ENCODE results near the gene NDUFS1. TPM values are rescaled to one million over a fixed set of nuclear protein-coding genes. Genes with fewer than 3 reads are reported as not detected.
"Not testable (repeated sequence)": the region's sequence is repeated elsewhere in the genome, so short reads cannot be mapped to it uniquely, and the experiment has no call there.

Gene NDUFS1
- total RNA-seq (10 to 100 TPM; 29.6 to 75.7 (median 58.3) TPM), polyA plus RNA-seq (10 to 100 TPM; 17.3 to 86.7 TPM)
- long read RNA-seq, donor 1, full-length matches to known transcripts: 45 of 61 reads
- long read RNA-seq, donor 1, partial matches to known transcripts: 8 of 61 reads
- long read RNA-seq, donor 1, other reads (novel, unspliced or antisense): 8 of 61 reads
- long read RNA-seq, donor 2, full-length matches to known transcripts: 17 of 2,317 reads
- long read RNA-seq, donor 2, partial matches to known transcripts: 2,028 of 2,317 reads
- long read RNA-seq, donor 2, other reads (novel, unspliced or antisense): 272 of 2,317 reads
- long read RNA-seq, donor 3, full-length matches to known transcripts: 24 of 31 reads
- long read RNA-seq, donor 3, partial matches to known transcripts: 5 of 31 reads
- long read RNA-seq, donor 3, other reads (novel, unspliced or antisense): 2 of 31 reads

- 0 to 1% (median 1%) methylated on average over 64 of the region's 64 CpGs for WGBS, 3 donors
- Histone ChIP-seq H3K27ac (peak within 1 kb of the TSS; percentile 77 to 83), H3K9me3 (no peaks in the 10 kb centered on the region), H3K36me3 (no peaks in the 10 kb centered on the region), H3K4me3 (peak within 1 kb of the TSS; percentile 90), H3K4me1 (ENCODE audit: insufficient read depth) (peaks cover 10% of the 10 kb centered on the region), H3K27me3 (no peaks in the 10 kb centered on the region)
- DNase-seq: peak; percentile 95 to 97 (median 96)
- intact Hi-C loops (cut with DNase I): no loop called here
- TF ChIP-seq EP300 (IDR thresholded peaks at IDR 0.05) (peak; percentile 75), POLR2A (IDR thresholded peaks at IDR 0.05) (peak; percentile 53), CTCF (IDR thresholded peaks at IDR 0.05) (no peak)
Observed at GRCh38 chr2:206159346-206160124, at the start of gene NDUFS1, which contains the start of gene EEF1B2. Gene NDUFS1 (minus strand): TSS chr2:206159444. CDS start chr2:206153678, 5,766 bp downstream. Gene EEF1B2 (plus strand): TSS chr2:206159895. CDS start chr2:206159980, 85 bp downstream.

GRCh38 chr2:206208900-206209299, 49.7 kb upstream of the NDUFS1 start:
- no peaks in the 10 kb centered on the region for H3K27me3 ChIP-seq
- DNase-seq: no peak
- no peaks in the 10 kb centered on the region for H3K36me3 ChIP-seq
- TF ChIP-seq CTCF (IDR thresholded peaks at IDR 0.05): no peak
- no peak for TF ChIP-seq EP300 (IDR thresholded peaks at IDR 0.05)
- TF ChIP-seq POLR2A (IDR thresholded peaks at IDR 0.05): no peak
- no peak overlapping the region for H3K27ac ChIP-seq
- intact Hi-C loops (cut with DNase I): no loop called here
- H3K4me1 ChIP-seq (ENCODE audit: insufficient read depth): peaks cover 2% of the 10 kb centered on the region
- H3K9me3 ChIP-seq: no peaks in the 10 kb centered on the region
- WGBS, 3 donors: 76 to 81% (median 80%) methylated on average over 7 of the region's 7 CpGs
- H3K4me3 ChIP-seq: no peak overlapping the region

- H3K36me3 ChIP-seq; H3K4me1 ChIP-seq (ENCODE audit: insufficient read depth); H3K4me3 ChIP-seq; H3K9me3 ChIP-seq; intact Hi-C loops (cut with DNase I); H3K27ac ChIP-seq; DNase-seq; H3K27me3 ChIP-seq: not testable (repeated sequence)
- WGBS, 3 donors: 95 to 100% (median 97%) methylated on average over 2 of the region's 2 CpGs
Observed at GRCh38 chr2:206207316-206207715, 48.1 kb upstream of the NDUFS1 start.

- no peak for DNase-seq
- H3K4me1 ChIP-seq (ENCODE audit: insufficient read depth): peaks cover 3% of the 10 kb centered on the region
- H3K27ac ChIP-seq: no peak overlapping the region
- TF ChIP-seq POLR2A (IDR thresholded peaks at IDR 0.05) (no peak), CTCF (IDR thresholded peaks at IDR 0.05) (no peak), EP300 (IDR thresholded peaks at IDR 0.05) (no peak)
- H3K36me3 ChIP-seq: no peaks in the 10 kb centered on the region
- 55 to 69% (median 60%) methylated on average over 3 of the region's 3 CpGs for WGBS, 3 donors
- no peaks in the 10 kb centered on the region for H3K9me3 ChIP-seq
- H3K27me3 ChIP-seq: no peaks in the 10 kb centered on the region
- no peak overlapping the region for H3K4me3 ChIP-seq
- intact Hi-C loops (cut with DNase I): no loop called here
Observed at GRCh38 chr2:206204710-206205109, 45.5 kb upstream of the NDUFS1 start.

Measured in ovary (tissue), 10 donors.